Dermis blood vessel endothelial cell (primary cell): ENCODE results near the gene BTBD6. TPM values are rescaled to one million over a fixed set of nuclear protein-coding genes. Genes with fewer than 3 reads are reported as not detected.

Experiments
- DNase-seq: peaks from one replicate; pipeline ENCODE4 v3.0.0; 2010
- total RNA-seq: library from RNA; depleted of rRNA; stranded (reverse); fragments of >200 nt; gene quantifications from 2 replicates; pipeline ENCODE4 v1.2.3, GENCODE V29; 2014

BTBD6 gene
- total RNA-seq, 1 donor from 2014 or later = 68.1 TPM

DNA sequence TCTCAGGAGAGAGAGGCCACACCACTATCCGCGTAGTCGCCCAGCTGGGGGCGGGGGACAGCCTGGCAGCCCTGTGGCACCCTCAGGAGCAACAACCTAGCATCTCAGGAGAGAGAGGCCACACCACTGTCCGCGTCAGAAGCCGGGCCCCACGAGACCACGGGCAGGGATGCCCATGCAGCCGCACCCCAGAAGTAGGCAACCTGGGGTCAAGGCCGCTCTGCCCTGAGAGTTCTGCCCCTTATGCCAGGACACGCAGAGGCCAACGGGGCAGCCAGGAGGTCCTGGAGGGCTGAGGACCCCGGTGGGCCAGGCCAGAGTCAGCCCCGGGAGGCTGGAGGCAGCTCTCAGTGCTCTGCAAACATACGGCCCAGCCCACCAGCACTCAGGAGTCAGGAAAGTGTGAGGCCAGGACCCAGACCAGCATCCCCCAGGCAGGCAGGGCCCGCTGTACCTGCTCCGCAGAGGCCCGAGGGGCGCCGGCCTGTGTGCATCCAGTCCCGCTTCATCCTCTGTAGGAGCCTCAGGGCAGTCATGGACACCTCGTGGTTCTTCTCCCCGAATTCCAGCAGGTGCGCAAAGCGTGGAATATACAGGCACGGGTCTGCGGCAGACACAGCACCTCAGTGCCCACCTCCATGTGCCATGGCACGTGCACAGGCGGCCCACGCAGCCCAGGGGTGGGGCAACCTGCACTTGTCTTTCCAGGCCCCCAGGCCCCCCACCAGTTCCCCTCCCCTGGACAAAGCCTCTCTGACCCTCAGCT lies 7.3 kb upstream of the BTBD6 start:
- no peak for DNase-seq

DNA sequence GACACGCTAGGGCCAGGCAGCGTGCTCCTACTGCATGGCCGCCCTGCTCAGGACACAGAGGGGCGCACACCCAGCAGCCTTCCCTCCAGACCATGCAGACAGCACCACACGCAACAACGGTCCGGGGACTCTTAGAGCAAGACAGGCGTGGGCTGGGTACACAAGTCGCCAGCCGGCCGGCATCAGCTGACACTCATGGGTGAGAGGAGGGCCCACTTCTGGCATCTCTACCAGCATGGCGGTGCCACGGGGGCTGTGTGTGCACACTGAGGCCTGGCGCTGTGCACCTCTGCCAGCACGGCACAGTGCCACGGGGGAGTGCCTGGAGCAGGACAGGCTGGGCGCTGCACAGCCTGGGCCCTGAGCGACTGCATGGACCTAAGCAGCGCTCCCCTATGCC lies 6.7 kb upstream of the BTBD6 start:
- DNase-seq = no peak

DNA sequence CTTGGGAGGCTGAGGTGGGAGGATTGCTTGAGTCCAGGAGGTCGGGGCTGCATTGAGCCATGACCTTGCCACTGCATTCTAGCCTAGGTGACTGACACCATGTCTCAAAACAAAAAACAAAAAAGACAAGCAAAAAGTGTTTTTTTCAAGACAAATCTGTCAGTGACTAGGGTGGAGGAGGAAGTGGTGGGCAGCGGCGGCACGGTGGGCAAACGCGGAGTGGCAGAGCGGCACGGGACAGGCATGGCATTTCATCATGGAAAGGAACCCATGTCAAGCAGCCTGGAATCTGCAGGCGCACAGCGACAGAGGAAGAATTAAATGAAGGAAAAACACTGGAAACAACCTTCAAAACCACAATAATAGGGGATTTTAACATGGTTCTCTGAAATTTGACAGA lies 4.0 kb upstream of the BTBD6 start:
- DNase-seq = no peak

DNA sequence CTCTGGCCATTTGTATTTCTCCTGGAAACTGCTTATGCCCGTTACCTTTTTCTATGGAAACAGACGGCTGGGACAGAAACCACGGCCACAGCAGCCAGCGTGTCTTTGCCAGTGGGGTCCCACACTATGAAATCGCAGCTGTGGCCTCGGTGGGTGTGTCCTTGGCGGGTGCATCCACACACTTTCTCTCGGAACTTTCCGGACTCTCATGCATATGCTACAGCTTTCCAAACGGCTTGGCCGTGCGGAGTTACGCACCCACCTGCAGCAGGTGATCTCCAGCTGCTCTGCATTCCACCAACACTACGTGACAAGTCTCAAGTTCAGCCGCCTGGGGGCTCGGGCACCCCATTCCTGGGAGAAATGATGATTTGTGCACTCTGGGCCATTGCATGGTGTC lies 1.3 kb upstream of the BTBD6 start:
- DNase-seq = no peak

DNA sequence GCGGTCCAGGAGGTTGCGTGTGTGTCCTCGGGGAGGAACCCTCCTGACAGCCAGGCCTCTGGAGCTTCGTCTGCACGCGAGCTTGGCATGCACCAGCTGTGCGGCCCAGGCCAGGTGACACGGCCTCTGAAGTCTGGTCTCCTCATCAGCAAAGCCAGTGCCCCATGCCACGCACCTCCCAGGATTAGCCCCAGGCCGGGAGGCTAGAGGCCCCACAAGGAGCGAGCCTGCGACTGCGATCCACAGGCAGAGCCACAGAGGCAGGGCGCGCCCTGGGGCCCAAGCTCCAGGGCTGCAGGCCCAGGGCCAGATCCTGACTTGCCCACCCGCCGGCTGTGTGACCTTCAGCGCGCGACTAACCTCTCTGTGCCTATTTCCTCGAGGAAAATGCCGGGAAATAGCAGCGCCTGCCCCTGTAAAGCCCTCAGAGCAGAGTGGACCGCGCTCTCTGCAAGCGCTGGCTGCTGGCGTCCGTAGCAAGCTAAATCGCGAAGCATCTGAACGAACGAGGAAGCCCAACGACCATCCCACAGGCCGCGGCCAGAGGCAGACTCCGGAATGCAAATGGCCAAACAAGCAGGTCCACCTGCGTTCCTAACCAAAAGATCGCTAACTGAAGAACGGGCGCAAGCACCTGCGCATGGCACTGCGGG lies 492 bp upstream of the BTBD6 start:
- DNase-seq = no peak

DNA sequence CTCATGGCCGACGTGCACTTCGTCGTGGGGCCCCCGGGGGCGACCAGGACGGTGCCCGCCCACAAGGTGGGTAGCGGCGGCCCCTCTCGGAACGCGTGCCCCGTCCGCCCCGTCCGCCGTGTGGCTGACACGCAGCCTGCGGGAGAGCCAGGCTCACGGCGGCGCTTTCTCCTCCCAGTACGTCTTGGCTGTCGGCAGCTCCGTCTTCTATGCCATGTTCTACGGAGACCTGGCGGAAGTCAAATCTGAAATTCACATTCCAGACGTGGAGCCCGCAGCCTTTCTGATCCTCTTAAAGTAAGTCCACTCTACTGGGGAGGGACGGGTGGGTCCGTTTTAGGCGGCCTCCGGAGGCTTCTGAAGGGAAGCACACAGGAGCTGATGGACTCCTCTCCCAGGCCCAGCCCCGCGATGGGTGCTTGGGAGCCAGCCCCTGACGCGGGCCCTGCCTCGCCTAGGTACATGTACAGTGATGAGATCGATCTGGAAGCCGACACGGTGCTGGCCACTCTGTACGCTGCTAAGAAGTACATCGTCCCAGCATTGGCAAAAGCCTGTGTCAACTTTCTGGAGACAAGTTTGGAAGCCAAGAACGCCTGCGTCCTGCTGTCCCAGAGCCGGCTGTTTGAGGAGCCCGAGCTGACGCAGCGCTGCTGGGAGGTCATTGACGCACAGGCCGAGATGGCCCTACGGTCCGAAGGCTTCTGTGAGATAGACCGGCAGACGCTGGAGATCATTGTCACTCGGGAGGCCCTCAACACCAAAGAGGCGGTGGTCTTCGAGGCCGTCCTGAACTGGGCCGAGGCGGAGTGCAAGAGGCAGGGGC lies 1.1 kb downstream of the BTBD6 start:
- DNase-seq = peak; percentile 51

GRCh38 chr14:105250008-105250366 lies 1.7 kb downstream of the BTBD6 start:
- no peak for DNase-seq

DNA sequence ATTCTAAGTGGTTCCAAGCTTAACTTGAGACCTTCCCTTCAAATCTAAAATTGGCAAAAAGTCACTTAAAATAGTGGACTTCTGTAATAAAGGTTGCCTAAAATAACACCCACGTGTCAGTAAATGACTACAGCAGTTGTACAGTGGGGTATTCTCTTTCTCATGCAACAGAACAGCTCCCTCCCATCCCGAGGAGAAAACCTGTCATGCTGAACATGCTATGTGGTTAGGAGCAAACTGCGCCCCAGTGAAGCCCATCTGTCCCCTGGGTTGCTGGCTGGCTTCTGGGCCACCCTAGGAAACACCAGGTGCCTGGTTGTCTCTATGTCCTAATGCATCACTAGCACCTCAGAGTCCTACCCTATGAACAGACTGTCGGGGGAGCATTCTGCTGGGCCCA lies 2.7 kb downstream of the BTBD6 start:
- no peak for DNase-seq

GRCh38 chr14:105251920-105252319 lies 3.6 kb downstream of the BTBD6 start:
- DNase-seq = no peak

GRCh38 chr14:105252552-105253328 lies 4.4 kb downstream of the BTBD6 start:
- no peak for DNase-seq

GRCh38 chr14:105253329-105253682 lies 5.0 kb downstream of the BTBD6 start:
- DNase-seq = no peak

DNA sequence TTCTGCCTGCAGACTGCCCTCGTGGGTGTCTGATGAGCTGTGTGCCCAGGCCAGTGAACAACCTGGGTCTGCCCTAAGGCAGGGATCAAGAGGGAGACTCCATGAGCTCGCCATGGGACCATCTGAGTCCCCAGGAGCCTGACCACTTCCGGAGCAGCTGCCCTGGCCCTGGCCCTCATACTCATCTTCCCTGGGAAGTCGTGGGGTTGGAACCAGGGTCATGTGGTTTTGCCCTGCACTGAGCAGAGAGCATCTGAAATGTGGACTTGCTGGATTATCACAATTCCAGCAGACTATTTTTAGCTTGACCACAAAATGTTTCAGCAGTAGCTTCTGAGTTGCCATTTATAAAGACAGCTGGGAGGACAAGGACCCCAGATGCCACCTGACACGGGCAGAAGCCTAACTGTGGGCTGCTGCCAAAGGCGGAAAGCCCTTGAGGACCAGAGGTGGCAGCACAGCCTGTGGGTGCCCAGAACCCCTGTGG lies 6.7 kb downstream of the BTBD6 start:
- no peak for DNase-seq

- DNase-seq = no peak
Observed at GRCh38 chr14:105256292-105256960, 8.1 kb downstream of the BTBD6 start.

GRCh38 chr14:105257464-105257863 lies 9.1 kb downstream of the BTBD6 start:
- no peak for DNase-seq

DNA sequence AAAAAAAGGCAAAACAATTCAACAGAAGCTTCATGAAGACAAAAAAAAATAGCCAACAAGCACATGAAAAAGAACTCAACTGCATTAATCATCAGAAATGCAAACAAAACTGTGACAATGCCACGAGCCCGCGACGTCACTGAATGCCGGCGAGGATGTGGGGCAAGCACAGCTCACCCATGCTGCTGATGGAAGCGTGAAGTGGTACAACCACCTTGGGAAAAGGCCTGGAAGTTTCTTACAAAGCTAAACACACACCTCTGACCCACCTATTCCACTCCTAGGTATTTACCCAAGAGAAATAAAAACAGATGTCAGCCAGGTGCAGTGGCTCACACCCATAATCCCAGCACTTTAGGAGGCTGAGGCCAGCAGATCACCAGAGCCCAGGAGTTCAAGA lies 10.5 kb downstream of the BTBD6 start:
- DNase-seq = peak; percentile 15

DNA sequence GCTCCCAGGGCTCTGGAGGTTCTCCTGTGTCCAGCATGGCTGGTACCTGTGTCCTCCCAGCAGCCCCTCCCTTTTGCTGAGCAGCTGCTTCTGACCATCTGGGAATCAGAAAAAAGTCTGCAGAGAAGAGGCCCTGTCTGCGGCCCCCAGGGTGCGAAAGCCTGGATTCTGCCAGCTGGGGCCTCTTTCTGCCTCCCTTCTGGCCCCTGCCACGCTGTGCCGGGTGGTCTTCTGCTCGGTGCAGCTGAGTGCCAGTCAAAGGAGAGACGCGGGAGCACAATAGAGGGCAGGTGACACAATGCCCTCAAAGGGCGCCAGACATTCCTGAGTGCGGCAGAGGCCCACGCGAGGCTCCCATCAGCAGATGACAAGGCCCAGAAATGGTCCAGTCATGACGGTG lies 12.6 kb downstream of the BTBD6 start:
- no peak for DNase-seq

DNA sequence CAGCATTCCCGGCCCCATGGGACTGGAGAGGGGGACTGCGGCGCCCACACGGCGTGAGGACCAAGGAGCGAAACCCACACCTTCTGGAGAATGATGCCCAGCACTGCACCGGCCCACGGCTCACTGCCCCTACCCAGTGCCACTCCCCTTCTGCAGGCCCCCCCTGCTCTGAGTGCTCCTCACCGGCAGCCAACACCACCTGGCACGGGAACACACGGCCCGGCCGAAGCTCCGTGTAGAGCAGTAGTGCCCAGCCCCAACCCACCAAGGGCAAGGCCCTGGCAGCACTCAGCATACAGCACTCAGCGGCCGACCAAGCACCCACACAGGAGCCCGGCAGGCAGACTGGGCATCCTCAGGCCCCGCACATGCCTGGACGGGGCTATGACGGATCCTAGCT lies 13.4 kb downstream of the BTBD6 start:
- no peak for DNase-seq

GRCh38 chr14:105267820-105268548 lies 19.7 kb downstream of the BTBD6 start:
- DNase-seq = no peak

- no peak for DNase-seq
Observed at GRCh38 chr14:105268736-105269354, 20.5 kb downstream of the BTBD6 start.

- DNase-seq = no peak
Observed at GRCh38 chr14:105269405-105269804, 21.1 kb downstream of the BTBD6 start.
